ENCODE measurements around the gene TPST1.
A peak's percentile ranks its signal among the peaks of the same experiment; 100 is the strongest.
"Not testable (repeated sequence)": the region's sequence is repeated elsewhere in the genome, so short reads cannot be mapped to it uniquely, and the experiment has no call there.

Gene TPST1

GRCh38 chr7:66204822-66205740, at the start of gene TPST1:
Gene TPST1, plus strand, starts transcription at chr7:66205334. Its CDS starts 35,092 bp downstream, at chr7:66240426.
- DNase-seq (ENCODE audit: extremely low read depth, low read depth), result peak; percentile 52
- TF ChIP-seq, protein P1, sequence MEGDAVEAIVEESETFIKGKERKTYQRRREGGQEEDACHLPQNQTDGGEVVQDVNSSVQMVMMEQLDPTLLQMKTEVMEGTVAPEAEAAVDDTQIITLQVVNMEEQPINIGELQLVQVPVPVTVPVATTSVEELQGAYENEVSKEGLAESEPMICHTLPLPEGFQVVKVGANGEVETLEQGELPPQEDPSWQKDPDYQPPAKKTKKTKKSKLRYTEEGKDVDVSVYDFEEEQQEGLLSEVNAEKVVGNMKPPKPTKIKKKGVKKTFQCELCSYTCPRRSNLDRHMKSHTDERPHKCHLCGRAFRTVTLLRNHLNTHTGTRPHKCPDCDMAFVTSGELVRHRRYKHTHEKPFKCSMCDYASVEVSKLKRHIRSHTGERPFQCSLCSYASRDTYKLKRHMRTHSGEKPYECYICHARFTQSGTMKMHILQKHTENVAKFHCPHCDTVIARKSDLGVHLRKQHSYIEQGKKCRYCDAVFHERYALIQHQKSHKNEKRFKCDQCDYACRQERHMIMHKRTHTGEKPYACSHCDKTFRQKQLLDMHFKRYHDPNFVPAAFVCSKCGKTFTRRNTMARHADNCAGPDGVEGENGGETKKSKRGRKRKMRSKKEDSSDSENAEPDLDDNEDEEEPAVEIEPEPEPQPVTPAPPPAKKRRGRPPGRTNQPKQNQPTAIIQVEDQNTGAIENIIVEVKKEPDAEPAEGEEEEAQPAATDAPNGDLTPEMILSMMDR (IDR thresholded peaks at IDR 0.05; ENCODE audit: low read depth, low read length, missing control alignments), result peak; percentile 26
- H3K4me3 ChIP-seq (replicated peaks; ENCODE audit: low read depth, low read length), result peak within 1 kb of the TSS; percentile 63

GRCh38 chr7:66156035-66156434, 49.1 kb upstream of the TPST1 start:
- DNase-seq (ENCODE audit: extremely low read depth, low read depth); H3K4me3 ChIP-seq (replicated peaks; ENCODE audit: low read depth, low read length): not testable (repeated sequence)

DNA sequence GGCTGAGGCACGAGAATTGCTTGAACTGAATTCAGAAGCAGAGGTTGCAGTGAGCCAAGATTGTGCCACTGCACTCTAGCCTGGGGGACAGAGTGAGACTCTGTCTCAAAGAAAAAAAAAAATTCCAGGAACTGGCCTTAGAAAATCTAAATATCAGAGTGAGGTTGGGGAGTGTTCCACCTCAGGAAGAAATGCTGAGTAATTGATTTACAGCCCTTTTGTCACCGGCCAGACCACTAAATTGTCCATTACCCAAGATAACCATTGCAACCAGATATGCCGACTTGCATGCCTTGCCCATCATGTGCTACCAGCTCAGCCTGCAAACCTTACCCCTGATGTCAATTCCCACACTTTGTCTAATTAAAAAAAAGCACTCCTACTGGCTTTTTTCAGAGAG, 48.1 kb upstream of the TPST1 start:
- no peak for DNase-seq (ENCODE audit: extremely low read depth, low read depth)
- TF ChIP-seq, protein P1 (IDR thresholded peaks at IDR 0.05; ENCODE audit: low read depth, low read length, missing control alignments), result no peak
- H3K4me3 ChIP-seq (replicated peaks; ENCODE audit: low read depth, low read length), result no peak overlapping the region

- no peak overlapping the region for H3K4me3 ChIP-seq (replicated peaks; ENCODE audit: low read depth, low read length)
- TF ChIP-seq, protein P1 (IDR thresholded peaks at IDR 0.05; ENCODE audit: low read depth, low read length, missing control alignments), result no peak
- no peak for DNase-seq (ENCODE audit: extremely low read depth, low read depth)
Observed at GRCh38 chr7:66162622-66163021, 42.5 kb upstream of the TPST1 start.

DNA sequence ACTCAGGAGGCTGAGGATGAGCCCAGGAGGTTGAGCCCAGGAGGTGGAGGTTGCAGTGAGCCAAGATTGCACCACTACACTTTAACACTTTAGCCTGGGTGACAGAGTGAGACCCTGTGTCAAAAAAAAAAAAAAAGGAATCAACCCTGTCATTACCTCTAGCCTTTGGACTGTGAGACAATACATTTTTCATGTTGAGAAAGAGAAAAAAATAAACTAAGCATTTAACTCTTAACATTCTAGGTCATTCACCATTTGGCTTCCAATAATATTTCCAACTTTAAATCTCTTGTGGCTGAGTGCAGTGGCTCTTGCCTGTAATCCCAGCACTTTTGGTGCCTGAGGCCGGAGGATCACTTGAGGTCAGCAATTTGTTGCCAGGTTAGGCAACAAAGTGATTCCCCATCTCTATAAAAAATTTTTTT, 41.9 kb upstream of the TPST1 start:
- no peak overlapping the region for H3K4me3 ChIP-seq (replicated peaks; ENCODE audit: low read depth, low read length)
- no peak for DNase-seq (ENCODE audit: extremely low read depth, low read depth)
- TF ChIP-seq, protein P1 (IDR thresholded peaks at IDR 0.05; ENCODE audit: low read depth, low read length, missing control alignments), result no peak

- DNase-seq (ENCODE audit: extremely low read depth, low read depth), result no peak
- TF ChIP-seq, protein P1 (IDR thresholded peaks at IDR 0.05; ENCODE audit: low read depth, low read length, missing control alignments), result no peak
- no peak overlapping the region for H3K4me3 ChIP-seq (replicated peaks; ENCODE audit: low read depth, low read length)
Observed at GRCh38 chr7:66164356-66164755, 40.8 kb upstream of the TPST1 start.

DNA sequence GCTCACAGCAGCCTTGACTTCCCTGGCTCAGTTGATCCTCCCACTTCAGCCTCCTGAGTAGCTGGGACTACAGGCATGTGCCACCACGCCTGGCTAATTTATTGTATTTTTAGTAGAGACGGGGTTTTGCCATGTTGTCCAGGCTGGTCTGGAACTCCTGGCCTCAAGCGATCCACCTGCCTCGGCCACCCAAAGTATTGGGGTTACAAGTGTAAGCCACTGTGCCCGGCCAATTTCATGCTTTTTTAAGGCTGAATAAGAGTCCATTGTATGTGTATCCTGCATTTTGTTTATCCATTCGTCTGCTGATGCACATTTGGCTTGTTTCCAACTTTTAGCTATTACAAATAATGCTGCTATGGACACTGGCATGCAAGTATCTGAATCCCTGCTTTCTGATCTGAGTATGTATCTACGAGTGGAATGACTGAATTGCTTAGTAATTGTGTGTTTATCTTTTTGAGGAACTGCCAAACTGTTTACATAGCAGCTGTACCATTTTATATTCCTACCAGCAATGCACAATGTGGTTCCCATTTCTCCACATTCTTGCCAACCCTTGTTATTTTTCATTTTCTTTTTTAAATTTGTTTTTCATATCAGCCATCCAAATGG, 37.3 kb upstream of the TPST1 start:
- H3K4me3 ChIP-seq (replicated peaks; ENCODE audit: low read depth, low read length), result no peak overlapping the region
- TF ChIP-seq, protein P1 (IDR thresholded peaks at IDR 0.05; ENCODE audit: low read depth, low read length, missing control alignments), result no peak
- DNase-seq (ENCODE audit: extremely low read depth, low read depth), result no peak
